DMS 273 (cell line): ENCODE data around the gene NOVA1.
A peak's percentile ranks its signal among the peaks of the same experiment; 100 is the strongest.

Source experiments
- DNase-seq: peaks from one replicate; lab custom pipeline; 2025; ENCODE audit not compliant: unreplicated experiment; lab: John Stamatoyannopoulos, UW

The NOVA1 gene

GRCh38 chr14:26597589-26598080 is at the start of gene NOVA1:
NOVA1 (minus strand) TSS chr14:26598033; CDS start chr14:26597436, 597 bp downstream.
- no peak for DNase-seq

- DNase-seq = peak; percentile 47
Observed at GRCh38 chr14:26645057-26645456, 47.2 kb upstream of the NOVA1 start.

GRCh38 chr14:26636561-26636960 is 38.7 kb upstream of the NOVA1 start:
- no peak for DNase-seq

- peak; percentile 2 for DNase-seq
Observed at GRCh38 chr14:26634946-26635345, 37.1 kb upstream of the NOVA1 start.

GRCh38 chr14:26626256-26626655 is 28.4 kb upstream of the NOVA1 start:
- no peak for DNase-seq

- no peak for DNase-seq
Observed at GRCh38 chr14:26622611-26623010, 24.8 kb upstream of the NOVA1 start.

- DNase-seq = no peak
Observed at GRCh38 chr14:26621807-26622560, 24.2 kb upstream of the NOVA1 start.

GRCh38 chr14:26621364-26621763 is 23.5 kb upstream of the NOVA1 start:
- DNase-seq = no peak

GRCh38 chr14:26611259-26611658 is 13.4 kb upstream of the NOVA1 start:
- DNase-seq = no peak

GRCh38 chr14:26606729-26607312 is 9.0 kb upstream of the NOVA1 start:
- no peak for DNase-seq

GRCh38 chr14:26605602-26606001 is 7.8 kb upstream of the NOVA1 start:
- no peak for DNase-seq

- DNase-seq = no peak
Observed at GRCh38 chr14:26602902-26603301, 5.1 kb upstream of the NOVA1 start.

- DNase-seq = no peak
Observed at GRCh38 chr14:26601856-26602255, 4.0 kb upstream of the NOVA1 start.

- DNase-seq = no peak
Observed at GRCh38 chr14:26599291-26599690, 1.5 kb upstream of the NOVA1 start.

GRCh38 chr14:26598672-26599131 is 869 bp upstream of the NOVA1 start:
- no peak for DNase-seq

- DNase-seq = peak; percentile 99
Observed at GRCh38 chr14:26598081-26598671, 343 bp upstream of the NOVA1 start.

- DNase-seq = peak; percentile 55
Observed at GRCh38 chr14:26597071-26597588, 703 bp downstream of the NOVA1 start.

GRCh38 chr14:26596543-26597061 is 1.2 kb downstream of the NOVA1 start:
- peak; percentile 52 for DNase-seq

- peak; percentile 19 for DNase-seq
Observed at GRCh38 chr14:26595926-26596542, 1.8 kb downstream of the NOVA1 start.

GRCh38 chr14:26594756-26595545 is 2.9 kb downstream of the NOVA1 start:
- DNase-seq = peak; percentile 5
